Kidney capillary endothelial cell (primary cell): ENCODE data around the gene PRXL2B.
"Not testable (repeated sequence)": the region's sequence is repeated elsewhere in the genome, so short reads cannot be mapped to it uniquely, and the experiment has no call there.

Experiments used
- DNase-seq: peaks from one replicate; pipeline ENCODE4 v3.0.0-alpha.2; 2018; ENCODE audit warnings: low spot score

The PRXL2B gene

GRCh38 chr1:2551544-2551943 is 35.0 kb upstream of the PRXL2B start:
- not testable (repeated sequence) for DNase-seq

GRCh38 chr1:2552189-2552588 is 34.4 kb upstream of the PRXL2B start:
- DNase-seq = no peak

- DNase-seq = not testable (repeated sequence)
Observed at GRCh38 chr1:2553076-2553475, 33.5 kb upstream of the PRXL2B start.

- no peak for DNase-seq
Observed at GRCh38 chr1:2553871-2554620, 32.5 kb upstream of the PRXL2B start.

GRCh38 chr1:2554621-2555387 is 31.8 kb upstream of the PRXL2B start:
- no peak for DNase-seq

- DNase-seq = peak; percentile 75
Observed at GRCh38 chr1:2555634-2556276, 30.8 kb upstream of the PRXL2B start.

- DNase-seq = no peak
Observed at GRCh38 chr1:2556277-2556677, 30.3 kb upstream of the PRXL2B start, which contains the start of gene TNFRSF14. TNFRSF14 (plus strand) TSS chr1:2556371; CDS start chr1:2556665, 294 bp downstream.

- no peak for DNase-seq
Observed at GRCh38 chr1:2556678-2557481, 29.7 kb upstream of the PRXL2B start.

- no peak for DNase-seq
Observed at GRCh38 chr1:2557482-2558400, 28.8 kb upstream of the PRXL2B start.

GRCh38 chr1:2558420-2558819 is 28.2 kb upstream of the PRXL2B start:
- no peak for DNase-seq

GRCh38 chr1:2558861-2559260 is 27.7 kb upstream of the PRXL2B start:
- no peak for DNase-seq

GRCh38 chr1:2559509-2560298 is 26.9 kb upstream of the PRXL2B start:
- no peak for DNase-seq

GRCh38 chr1:2560299-2561073 is 26.1 kb upstream of the PRXL2B start:
- no peak for DNase-seq

GRCh38 chr1:2561446-2561845 is 25.1 kb upstream of the PRXL2B start:
- no peak for DNase-seq

- DNase-seq = no peak
Observed at GRCh38 chr1:2561898-2562895, 24.4 kb upstream of the PRXL2B start.

- DNase-seq = no peak
Observed at GRCh38 chr1:2563205-2563604, 23.4 kb upstream of the PRXL2B start.

GRCh38 chr1:2564006-2564814 is 22.4 kb upstream of the PRXL2B start:
- no peak for DNase-seq
